ENCODE data around the gene SH3GL3.

Gene SH3GL3

DNA sequence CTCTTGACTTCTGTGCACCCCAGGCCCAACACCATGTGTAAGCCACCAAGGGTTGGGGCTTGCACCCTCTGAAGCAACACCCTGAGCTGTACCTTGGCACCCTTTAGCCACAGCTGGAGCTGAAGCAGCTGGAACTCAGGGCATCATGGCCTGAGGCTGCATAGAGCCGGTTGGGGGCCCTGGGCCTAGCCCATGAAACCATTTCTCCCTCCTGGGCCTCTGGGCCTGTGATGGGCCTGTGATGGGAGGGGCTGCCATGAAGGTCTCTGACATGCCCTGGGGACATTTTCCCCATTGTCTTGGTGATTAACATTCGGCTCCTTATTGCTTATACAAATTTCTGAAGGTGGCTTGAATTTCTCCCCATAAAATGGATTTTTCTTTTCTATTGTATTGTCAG, 184.4 kb downstream of the SH3GL3 start:
- no peak for DNase-seq

DNA sequence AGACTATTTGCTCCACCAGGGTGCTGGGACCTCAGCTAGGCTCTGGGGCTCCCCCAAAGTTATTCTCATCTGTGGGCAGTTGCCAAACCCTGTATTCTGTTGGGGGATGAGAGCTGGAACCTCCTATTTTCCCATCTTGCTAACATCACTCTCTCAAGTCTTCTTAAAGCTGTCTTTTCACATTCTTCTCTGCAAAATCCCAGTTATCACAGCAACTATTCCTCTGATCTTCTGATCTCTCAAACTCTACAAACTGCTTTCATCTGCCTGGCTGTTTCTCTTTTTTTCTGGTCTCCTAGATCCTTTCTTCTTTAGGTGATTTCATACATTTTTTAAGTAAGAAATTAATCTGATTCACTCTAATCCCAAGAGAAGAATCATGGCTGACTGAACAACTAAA, 196.1 kb downstream of the SH3GL3 start:
- no peak for DNase-seq

DNA sequence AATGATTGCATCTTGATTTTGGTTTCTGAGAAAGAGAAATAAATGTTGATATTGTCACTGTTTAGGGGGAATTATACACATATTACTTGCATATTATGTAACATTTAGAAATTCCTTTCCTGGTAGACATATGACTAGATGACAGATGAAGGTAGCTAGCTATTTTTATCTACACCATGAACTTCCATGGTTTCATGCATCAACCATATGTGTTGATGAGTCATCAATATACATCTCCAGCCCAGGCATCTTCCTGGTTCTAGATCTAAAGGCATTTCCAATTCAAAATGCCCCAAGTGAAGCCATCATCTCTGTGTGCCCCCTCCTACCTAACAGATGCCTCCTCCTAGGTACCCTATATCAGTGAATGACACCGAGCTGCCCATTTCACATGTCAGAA, 197.3 kb downstream of the SH3GL3 start:
- no peak for DNase-seq

DNA sequence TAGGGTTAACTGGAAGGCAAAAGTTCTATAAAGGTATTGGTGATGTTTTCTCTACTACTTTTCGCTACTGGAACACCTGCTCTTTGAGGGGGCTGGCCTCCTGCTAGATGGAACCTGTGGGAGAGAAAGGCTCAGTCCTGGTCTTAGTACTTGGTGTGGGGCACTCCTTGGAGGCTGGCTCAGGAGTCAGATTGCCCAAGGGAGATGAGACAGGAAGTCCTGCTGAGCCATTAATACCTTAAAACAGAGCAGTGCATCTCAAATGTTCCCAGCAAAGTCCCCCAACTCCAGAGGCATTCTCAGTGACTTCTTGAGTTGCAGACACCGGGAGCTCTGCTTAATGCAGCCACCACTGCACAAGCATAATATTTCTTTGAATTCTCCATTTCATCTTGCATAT, 203.7 kb downstream of the SH3GL3 start:
- no peak for DNase-seq

DNA sequence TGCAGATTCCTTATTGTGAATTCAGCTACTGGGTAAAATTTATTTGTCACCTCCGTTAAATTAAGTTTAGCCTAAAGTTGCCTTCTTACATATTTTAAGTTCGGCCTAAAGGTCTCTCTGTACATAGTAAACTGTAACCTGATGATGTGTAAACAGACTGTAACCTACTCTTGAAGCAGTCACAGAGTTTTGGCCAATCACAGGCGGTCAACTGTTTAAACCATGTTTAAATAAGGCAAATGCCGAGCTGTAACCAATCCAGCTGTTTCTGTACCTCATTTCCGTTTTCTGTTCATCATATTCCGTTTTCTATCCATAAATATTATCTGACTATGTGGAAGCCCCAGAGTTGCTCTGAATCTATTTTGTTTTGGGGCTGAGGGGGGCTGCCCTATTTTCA, 204.4 kb downstream of the SH3GL3 start:
- no peak for DNase-seq

DNA sequence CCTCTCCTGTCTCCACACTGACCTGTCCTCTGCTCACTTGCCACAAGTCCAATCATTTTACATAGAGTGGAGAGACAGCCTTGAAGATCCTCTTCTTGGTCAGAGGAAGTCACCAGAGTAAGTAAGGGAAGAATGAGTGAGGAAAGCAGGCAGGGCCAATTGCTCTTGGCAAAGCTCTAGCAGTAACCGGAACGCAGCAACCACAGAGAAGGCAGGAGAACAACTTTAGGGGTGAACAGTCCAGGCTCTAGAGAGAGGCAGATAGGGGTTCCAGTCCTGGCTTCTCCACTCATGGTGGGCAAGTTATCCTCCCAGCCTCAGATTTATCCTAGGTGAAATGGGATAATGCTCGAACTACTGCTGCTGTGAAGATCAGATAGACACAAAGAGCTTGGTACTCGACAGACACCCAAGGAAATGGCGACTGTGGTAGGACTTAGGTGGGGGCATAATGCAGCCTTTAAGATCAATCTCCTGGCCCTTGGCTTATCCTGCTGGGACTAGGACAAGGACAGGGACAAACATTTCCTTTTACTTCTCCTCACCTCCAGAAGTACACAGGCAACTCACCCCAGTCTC, 205.6 kb downstream of the SH3GL3 start:
- DNase-seq: no peak

DNA sequence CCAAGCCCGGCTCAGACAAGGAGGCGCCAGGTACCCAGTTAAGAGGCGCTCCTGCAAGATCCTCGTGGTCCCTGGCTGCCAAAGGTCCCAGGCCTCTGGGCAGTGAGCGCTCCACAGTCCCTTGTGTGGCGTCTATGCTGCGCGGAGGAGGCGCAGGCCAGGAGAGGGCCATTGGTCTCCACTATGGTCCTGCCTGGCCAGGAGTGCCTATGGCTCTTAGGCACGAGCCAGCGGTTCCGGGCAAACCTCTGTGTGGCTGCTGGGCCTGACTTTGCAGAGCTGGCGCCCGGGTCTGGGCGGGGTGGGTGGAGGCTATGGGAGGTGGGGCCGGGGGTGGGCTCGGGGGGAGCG, 206.1 kb downstream of the SH3GL3 start:
- DNase-seq: no peak

DNA sequence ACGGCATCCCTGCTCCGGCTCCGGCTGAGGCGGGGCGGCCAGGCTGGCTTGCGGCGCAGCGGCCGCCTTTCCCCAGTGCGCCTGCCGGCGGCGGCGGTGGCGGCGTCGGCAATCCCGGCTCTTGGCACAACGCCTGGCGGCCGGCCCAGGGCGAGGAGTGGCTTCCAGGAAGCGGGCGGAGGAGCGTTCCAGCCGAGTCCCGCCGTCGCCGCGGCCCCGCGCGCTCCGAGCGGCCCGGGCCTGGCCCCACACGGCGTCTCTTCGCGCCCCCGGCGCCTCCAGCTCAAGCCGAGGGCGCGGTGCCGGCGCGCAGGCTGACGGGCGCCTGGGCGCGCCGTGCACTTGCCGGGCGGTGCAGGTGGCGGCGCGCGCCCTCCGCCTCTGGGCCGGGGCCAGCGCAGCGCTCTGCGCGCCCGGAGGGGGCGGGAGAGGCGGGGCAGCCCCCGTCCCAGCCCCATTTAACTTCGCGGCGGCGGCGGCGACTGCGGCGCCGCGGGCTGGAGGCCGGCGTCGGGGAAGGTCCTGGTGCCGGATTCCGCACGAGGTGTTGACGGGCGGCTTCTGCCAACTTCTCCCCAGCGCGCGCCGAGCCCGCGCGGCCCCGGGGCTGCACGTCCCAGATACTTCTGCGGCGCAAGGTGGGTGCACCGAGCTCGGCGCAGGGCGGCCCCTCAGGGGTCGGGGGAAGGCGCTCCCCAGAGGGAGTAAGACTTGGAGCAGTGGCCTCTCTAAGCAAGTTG, 206.7 kb downstream of the SH3GL3 start, which contains the start of gene ADAMTSL3:
ADAMTSL3 (plus strand) TSS at position 485 of the 740 bp plus-strand sequence. CDS start 1,639 bp downstream, outside the sequence.
- no peak for DNase-seq

DNA sequence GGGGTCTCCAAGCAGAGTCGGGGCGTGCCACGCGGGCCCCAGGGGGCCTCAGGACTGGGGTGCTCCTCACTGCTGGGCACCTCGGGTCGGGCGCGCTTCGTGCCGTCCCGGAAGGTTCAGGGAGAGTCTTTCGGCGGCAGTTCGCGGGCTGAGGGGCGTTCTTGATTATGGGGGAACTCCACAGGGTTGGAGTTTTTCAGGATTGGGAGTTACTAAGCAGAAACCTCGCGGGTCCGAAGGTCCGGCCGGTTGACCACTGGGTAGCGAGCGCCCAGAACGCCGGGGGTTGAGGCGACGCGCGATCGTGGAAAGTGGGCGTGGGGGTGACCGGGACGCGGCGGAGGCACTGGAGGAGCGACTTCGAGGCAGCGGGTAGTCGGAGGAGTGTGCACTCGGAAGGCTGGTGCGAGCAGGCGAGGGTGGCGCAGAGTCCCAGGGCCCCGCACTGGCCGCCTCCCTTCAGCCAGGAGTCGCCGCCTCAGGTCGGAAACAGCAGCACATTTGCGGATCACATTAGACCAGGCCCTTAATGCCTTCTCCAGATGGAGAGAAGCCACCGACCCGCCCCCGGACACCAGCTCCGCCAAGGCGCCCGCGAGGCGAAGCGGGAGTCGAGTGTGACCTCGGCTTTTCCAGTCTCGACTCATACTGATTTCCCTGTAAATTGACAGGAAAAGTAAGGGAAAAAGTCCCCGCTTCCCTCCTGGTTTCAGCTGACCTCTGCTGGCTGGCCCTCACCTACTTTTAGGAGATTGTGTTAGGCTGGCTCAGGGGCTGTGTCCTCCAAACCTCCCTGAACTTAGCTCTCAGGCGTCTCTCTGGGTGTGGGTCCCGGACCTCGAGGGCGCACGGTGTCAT, 207.5 kb downstream of the SH3GL3 start:
- no peak for DNase-seq

DNA sequence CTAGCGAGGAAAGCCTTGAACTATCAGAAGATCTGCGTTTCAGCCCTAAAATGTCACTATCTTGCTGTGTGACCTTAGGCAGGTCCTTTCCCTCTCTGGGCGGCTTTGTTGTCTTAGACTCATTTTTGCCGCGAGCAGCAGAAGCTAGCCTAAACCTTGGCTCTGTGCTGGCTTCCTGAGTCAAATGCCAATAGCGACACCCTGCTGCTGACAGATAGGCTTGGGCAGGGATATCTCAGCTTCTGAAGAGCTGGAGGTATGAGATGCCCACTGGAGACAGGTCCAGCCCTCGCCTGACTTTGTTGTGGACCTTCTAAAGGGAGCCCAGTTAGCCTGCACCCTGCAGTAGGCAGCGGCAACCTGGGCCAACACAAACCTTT, 208.1 kb downstream of the SH3GL3 start:
- no peak for DNase-seq

DNA sequence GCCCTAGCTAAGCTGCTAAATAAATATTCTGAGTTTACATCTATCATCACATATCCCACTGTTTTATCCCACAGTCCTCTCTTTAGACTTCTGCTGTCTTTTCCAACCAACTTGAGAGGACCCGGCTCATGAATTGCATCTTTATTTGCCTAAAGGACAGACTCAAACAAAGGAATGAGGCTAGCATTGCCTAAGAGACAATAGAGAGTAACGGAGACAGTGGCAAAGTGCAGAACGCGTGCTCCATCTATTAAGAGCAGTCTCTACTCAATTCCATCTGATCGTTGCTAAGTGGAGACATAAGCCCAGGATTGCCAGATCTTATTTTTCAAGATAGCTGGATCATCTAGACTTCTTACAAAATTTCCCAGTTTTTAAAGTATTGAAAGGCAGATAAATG, 209.1 kb downstream of the SH3GL3 start:
- DNase-seq: no peak

DNA sequence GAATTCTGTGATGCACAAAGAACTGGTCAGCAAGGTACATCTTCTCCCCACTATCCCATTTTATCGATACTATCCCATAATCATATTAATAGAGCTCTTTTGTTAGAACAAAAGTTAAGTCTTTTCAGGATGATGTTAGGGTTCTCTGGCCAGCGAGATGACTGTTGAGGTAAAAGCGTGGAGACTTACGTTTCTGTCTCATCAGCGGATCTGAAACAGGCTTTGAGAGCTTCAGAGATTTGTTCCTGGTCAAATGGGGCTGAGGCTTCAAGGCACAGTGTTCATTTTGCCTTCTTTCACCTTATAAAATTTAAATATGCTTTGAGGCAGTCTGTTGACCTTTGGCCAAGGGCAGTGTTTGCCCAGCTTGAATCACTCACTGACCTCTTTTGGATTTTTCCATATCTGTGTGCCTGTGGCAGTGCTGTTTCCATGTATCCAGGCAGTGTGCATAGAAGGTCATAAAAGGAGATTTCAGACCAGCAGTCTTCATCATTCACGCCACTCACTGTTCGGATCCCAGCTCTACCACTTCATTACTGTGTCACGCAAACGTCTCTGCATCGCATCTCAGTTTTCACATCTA, 209.9 kb downstream of the SH3GL3 start:
- DNase-seq: no peak

DNA sequence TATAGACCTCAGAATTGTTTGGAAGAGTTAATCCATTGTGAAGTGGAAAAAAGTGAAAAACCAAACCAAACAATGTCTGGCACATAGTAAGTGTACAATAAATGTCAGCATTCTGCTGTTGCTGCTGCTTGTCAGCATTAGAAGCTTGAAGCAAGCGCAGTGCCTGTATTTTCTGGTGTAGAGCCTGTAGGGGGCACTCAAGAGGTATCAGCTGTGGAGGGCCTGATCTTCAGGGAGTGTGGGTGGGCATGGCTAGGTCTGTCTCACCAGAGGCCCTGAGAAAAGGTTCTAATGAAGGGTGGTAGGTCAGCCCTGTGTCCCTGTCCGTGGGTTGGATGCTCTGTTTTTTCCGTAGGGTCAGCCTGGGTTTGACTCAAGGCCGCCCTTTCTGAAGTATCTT, 210.4 kb downstream of the SH3GL3 start:
- no peak for DNase-seq

DNA sequence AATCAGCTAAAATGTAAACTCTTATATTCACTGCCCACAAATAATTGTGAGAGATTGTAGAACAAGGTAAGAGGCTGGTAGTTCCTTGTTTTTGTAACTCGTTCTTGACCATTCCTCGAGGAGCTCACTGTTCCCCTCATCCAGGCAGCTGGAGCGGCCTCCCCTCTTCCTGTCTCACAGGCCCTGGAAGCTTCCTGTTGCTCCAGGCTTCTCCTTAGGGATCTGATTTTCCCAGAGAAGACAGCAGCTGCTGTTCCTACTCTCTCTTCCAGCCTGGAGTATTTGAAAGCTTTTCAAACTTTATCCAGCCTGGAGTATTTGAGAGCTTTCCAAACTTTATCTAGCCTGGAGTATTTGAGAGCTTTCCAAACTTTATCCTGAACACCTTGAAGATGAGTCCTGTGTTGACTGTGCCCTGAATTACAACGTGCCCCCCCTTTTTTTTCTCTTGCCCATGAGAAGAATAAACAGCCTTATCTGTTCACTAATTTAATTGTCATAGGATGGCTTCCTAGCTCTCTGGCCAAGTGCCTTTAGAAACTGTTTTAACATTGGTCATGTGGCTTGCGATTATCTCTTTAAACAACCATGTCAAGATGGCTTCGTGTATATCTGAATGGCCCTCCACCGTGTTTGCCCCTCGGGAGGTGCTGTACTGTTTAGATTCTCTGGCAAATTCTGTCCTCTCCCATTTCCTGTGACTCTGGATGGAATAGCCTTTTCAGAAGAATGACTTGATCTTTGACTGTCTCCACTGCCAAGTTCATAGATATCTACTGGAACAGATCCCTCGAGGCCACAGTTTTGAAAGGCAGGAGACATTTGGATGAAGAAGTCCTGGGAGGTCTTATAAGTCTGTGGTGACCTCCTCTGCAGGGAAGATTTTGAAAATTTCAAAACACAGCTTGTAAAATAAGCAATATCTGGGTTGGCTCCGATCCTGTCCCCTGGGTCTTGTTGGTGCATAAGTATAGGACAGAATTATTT, 211.6 kb downstream of the SH3GL3 start:
- DNase-seq: no peak

DNA sequence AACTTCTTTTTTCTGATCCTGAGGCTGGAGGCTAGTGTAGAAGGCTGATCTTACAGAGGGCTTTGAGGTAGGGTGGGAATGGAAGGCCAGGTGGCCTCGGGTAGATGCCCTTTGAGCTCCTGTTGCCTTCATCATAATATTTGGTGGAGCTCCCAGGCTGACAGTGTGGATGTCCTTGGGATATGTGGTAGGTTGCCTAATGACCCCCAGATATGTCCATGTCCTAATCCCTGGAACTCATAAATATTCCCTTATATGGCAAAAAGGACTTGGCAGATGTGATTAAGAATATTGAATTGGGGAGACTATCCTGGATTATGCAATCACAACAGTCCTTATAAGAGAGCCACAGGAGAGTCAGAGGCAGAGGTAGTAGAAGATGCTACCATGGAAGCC, 212.3 kb downstream of the SH3GL3 start:
- no peak for DNase-seq

DNA sequence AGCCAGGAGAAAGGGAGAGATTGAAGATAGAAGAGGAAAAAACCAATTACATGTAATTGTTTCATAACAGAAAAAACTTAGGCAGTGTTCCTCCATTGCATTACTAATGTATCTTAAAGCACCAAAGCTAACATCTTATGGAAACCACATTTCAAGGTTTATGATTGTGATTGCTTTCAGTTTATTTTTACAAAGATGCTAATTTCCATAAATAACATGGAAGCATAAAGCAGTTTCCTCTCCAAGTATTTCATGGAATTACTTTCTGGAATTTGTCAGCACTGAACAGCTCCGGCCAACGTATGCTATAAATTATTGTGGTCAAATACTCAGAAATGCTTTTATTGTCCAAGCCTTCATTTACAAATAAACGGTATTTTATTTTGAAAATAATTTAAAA, 218.3 kb downstream of the SH3GL3 start:
- no peak for DNase-seq

Data from NCI-H1092 treated with DMSO at 0.1 percent for 48 hours (cell line).